Breast epithelium (tissue), 3 donors: ENCODE measurements around the gene STAM.

Source experiments
- CTCF ChIP-seq, 3 donors: fragments of 450-650 bp; IDR thresholded peaks; one replicate each; pipeline ENCODE4 v1.5.1; 2016 to 2017; ENCODE audit warnings: antibody characterized with exemption in 3 of 3, mild to moderate bottlenecking in 3 of 3, moderate library complexity in 3 of 3
- POLR2A ChIP-seq: fragments of 450-650 bp; IDR thresholded peaks from one replicate; pipeline ENCODE4 v1.6.1; 2016; ENCODE audit warnings: antibody characterized with exemption, mild to moderate bottlenecking, moderate library complexity
- POLR2AphosphoS5 ChIP-seq, 3 donors: sonication (generic); formaldehyde crosslinking; IDR thresholded peaks; one replicate each; pipeline ENCODE4 v1.6.1; 2017; ENCODE audit warnings: antibody characterized with exemption in 3 of 3

- no peak for TF ChIP-seq POLR2AphosphoS5 (IDR thresholded peaks at IDR 0.05)
- no peak for TF ChIP-seq CTCF (IDR thresholded peaks at IDR 0.05)
- TF ChIP-seq POLR2A = no peak
Observed at GRCh38 chr10:17730667-17731066, 86.7 kb downstream of the STAM start.
